OCI-LY3 (cell line): ENCODE measurements around the gene COPS4.

Source experiments
- EZH2phosphoT487 ChIP-seq: fragments of 200-600 bp; shearing (Covaris generic); IDR thresholded peaks from 2 replicates; pipeline ENCODE4 v1.6.1; 2018; ENCODE audit warnings: antibody characterized with exemption, mixed run types, low read depth
- TF ChIP-seq, protein P1 (sequence below): fragments of 200-600, 300-600 bp; sonication (generic); IDR thresholded peaks from 2 replicates; pipeline ENCODE4 v1.5.1; 2014; ENCODE audit warnings: antibody characterized with exemption, low read length, low read depth

DNA sequence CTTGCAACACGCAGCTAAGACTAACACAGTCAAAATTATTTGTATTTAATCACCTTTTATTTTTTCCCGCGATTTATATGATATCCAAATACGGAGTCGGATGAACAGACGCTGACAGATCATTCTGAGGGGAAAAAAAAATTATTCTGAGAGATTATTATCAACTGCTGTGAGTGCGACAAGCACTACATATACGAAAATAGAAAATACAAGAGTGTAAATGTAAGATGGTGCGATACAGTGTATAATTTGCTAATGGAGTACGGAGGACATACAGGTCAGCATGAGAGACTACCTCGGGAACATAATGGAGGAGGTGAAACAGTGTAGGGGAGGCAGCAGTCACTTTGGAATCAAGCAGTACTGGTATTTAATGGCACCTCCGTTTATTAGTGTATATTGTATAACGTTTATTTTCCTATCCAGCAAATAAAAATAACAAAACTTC, 21.5 kb upstream of the COPS4 start:
- TF ChIP-seq, protein P1, sequence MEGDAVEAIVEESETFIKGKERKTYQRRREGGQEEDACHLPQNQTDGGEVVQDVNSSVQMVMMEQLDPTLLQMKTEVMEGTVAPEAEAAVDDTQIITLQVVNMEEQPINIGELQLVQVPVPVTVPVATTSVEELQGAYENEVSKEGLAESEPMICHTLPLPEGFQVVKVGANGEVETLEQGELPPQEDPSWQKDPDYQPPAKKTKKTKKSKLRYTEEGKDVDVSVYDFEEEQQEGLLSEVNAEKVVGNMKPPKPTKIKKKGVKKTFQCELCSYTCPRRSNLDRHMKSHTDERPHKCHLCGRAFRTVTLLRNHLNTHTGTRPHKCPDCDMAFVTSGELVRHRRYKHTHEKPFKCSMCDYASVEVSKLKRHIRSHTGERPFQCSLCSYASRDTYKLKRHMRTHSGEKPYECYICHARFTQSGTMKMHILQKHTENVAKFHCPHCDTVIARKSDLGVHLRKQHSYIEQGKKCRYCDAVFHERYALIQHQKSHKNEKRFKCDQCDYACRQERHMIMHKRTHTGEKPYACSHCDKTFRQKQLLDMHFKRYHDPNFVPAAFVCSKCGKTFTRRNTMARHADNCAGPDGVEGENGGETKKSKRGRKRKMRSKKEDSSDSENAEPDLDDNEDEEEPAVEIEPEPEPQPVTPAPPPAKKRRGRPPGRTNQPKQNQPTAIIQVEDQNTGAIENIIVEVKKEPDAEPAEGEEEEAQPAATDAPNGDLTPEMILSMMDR: no peak
- TF ChIP-seq EZH2phosphoT487: no peak
